ENCODE results near the gene BEX4. TPM values are rescaled to one million over a fixed set of nuclear protein-coding genes. Genes with fewer than 3 reads are reported as not detected.

Gene BEX4
- polyA plus RNA-seq, 3 donors, result 17.6 to 33.5 (median 28.6) TPM

GRCh38 chrX:103250977-103251376, 36.1 kb downstream of the BEX4 start:
- no peak for TF ChIP-seq CTCF (IDR thresholded peaks at IDR 0.05)
- H3K4me3 Mint-ChIP-seq, result no peak overlapping the region
- DNase-seq, result no peak
- H3K4me1 ChIP-seq (ENCODE audit: control insufficient read depth in 1 of 2, insufficient read depth in 2 of 2, low read length in 2 of 2), result peaks cover 11 to 14% of the 10 kb centered on the region in 2 donors
- H3K36me3 ChIP-seq (replicated peaks in 1 of 2; ENCODE audit: control insufficient read depth in 1 of 2, insufficient read depth in 2 of 2, low read length in 2 of 2), result no peaks in the 10 kb centered on the region
- H2AFZ ChIP-seq (ENCODE audit: insufficient read depth, low read depth, low read length, poor library complexity, severe bottlenecking), result no peak overlapping the region
- no peak overlapping the region for H3K9ac ChIP-seq (ENCODE audit: insufficient read depth, low read length, poor library complexity, severe bottlenecking)
- H3K4me1 Mint-ChIP-seq, result peaks cover 16% of the 10 kb centered on the region
- no peak overlapping the region for H3K27ac ChIP-seq (ENCODE audit: low read depth in 1 of 2, low read length in 2 of 2)
- no peaks in the 10 kb centered on the region for H3K9me3 ChIP-seq (replicated peaks in 1 of 2; ENCODE audit: control insufficient read depth in 1 of 2, insufficient read depth in 1 of 2, low read length in 2 of 2)
- peaks cover 0 to 3% (median 2%) of the 10 kb centered on the region in 3 donors for H3K27me3 Mint-ChIP-seq (ENCODE audit: low read depth in 3 of 3)
- no peaks in the 10 kb centered on the region for H4K20me1 ChIP-seq (ENCODE audit: insufficient read depth, low read length)
- no peak overlapping the region for H3K27ac Mint-ChIP-seq
- no peak overlapping the region for H3K4me3 ChIP-seq (replicated peaks in 1 of 3; ENCODE audit: low read depth in 2 of 3, low read length in 3 of 3)
- H3K27me3 ChIP-seq (ENCODE audit: control insufficient read depth in 2 of 2, insufficient read depth in 2 of 2, low read length in 2 of 2), result no peaks in the 10 kb centered on the region
- peaks cover 12% of the 10 kb centered on the region for H3K79me2 ChIP-seq (ENCODE audit: insufficient read depth, low read length)
- intact Hi-C loops (cut with micrococcal nuclease), result no loop called here
- H3K36me3 Mint-ChIP-seq, result peaks cover 0 to 1% of the 10 kb centered on the region in 2 donors
- H3K9me3 Mint-ChIP-seq, result peaks cover 0 to 5% (median 0%) of the 10 kb centered on the region in 7 donors
- no CpG with 5 or more reads among the region's 5 CpGs for WGBS (ENCODE audit: insufficient coverage)
- no peak overlapping the region for H3K4me2 ChIP-seq (replicated peaks; ENCODE audit: extremely low read depth, low read length, poor library complexity, severe bottlenecking)

GRCh38 chrX:103253608-103254007, 38.7 kb downstream of the BEX4 start:
- Histone ChIP-seq H3K9me3 (replicated peaks in 1 of 2; ENCODE audit: control insufficient read depth in 1 of 2, insufficient read depth in 1 of 2, low read length in 2 of 2) (no peaks in the 10 kb centered on the region), H3K36me3 (replicated peaks in 1 of 2; ENCODE audit: control insufficient read depth in 1 of 2, insufficient read depth in 2 of 2, low read length in 2 of 2) (no peaks in the 10 kb centered on the region), H3K79me2 (ENCODE audit: insufficient read depth, low read length) (peaks cover 12% of the 10 kb centered on the region), H3K4me2 (replicated peaks; ENCODE audit: extremely low read depth, low read length, poor library complexity, severe bottlenecking) (peak overlapping the region; percentile 71), H3K4me1 (ENCODE audit: control insufficient read depth in 1 of 2, insufficient read depth in 2 of 2, low read length in 2 of 2) (peaks cover 11 to 14% of the 10 kb centered on the region in 2 donors), H3K27me3 (ENCODE audit: control insufficient read depth in 2 of 2, insufficient read depth in 2 of 2, low read length in 2 of 2) (no peaks in the 10 kb centered on the region), H3K4me3 (replicated peaks in 1 of 3; ENCODE audit: low read depth in 2 of 3, low read length in 3 of 3) (peak overlapping the region; percentile 74 to 84 (median 79)), H2AFZ (ENCODE audit: insufficient read depth, low read depth, low read length, poor library complexity, severe bottlenecking) (peak overlapping the region; percentile 82), H3K27ac (ENCODE audit: low read depth in 1 of 2, low read length in 2 of 2) (peak overlapping the region in 1 of 2 donors; percentile 74), H4K20me1 (ENCODE audit: insufficient read depth, low read length) (no peaks in the 10 kb centered on the region), H3K9ac (ENCODE audit: insufficient read depth, low read length, poor library complexity, severe bottlenecking) (no peak overlapping the region)
- intact Hi-C loops (cut with micrococcal nuclease), result no loop called here
- H3K4me1 Mint-ChIP-seq, result peaks cover 16% of the 10 kb centered on the region
- peaks cover 0 to 5% (median 3%) of the 10 kb centered on the region in 3 donors for H3K27me3 Mint-ChIP-seq (ENCODE audit: low read depth in 3 of 3)
- TF ChIP-seq CTCF (IDR thresholded peaks at IDR 0.05), result no peak
- no peak for DNase-seq
- H3K4me3 Mint-ChIP-seq, result peak overlapping the region; percentile 90 to 92
- peaks cover 0 to 5% (median 0%) of the 10 kb centered on the region in 7 donors for H3K9me3 Mint-ChIP-seq
- H3K27ac Mint-ChIP-seq, result peak overlapping the region in 1 of 7 donors; percentile 47
- 35% methylated on average over 4 of the region's 8 CpGs for whole genome bisulfite sequencing (ENCODE audit: insufficient coverage)
- H3K36me3 Mint-ChIP-seq, result peaks cover 0 to 1% of the 10 kb centered on the region in 2 donors

Measured in CD14-positive monocyte (primary cell).